NCI-H1048 (cell line): ENCODE measurements around the gene MYADML2.
A peak's percentile ranks its signal among the peaks of the same experiment; 100 is the strongest.

Experiments
- DNase-seq: peaks from one replicate; lab custom pipeline; 2025; lab: John Stamatoyannopoulos, UW

MYADML2 gene

DNA sequence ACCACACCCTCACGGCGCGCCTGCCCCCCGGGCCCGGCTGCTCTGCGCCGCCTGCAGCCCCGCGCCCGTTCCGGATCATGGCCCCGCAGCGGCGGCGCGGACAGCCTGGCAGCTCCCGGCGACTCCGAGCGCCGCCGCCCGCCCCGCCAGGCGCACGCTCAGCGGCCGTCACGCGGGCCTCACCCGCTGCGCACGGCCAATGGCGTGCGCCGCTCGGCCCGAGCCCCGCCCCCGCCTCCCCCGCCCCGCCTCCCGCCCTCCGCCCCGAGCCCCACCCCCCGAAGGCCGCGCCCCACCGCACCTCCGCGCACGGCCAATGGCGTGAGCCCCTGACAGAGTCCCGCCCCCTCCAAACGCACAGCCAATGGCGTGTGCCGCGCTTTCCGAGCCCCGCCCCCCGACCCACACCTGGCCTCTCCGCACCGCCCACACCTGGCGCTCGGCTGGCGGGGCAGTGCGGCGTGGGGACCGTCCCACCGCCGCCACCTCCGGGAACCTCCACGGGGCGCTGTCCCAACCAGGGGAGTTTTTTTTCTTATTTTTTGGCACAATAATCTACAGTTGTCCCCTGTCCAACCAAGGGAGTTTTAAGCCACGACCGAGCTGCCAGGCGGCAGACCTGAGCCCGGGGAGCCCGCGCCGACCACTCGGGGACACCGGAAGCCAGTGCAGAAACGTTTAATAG, 35.6 kb downstream of the MYADML2 start, which contains the start of gene PCYT2:
PCYT2 (minus strand) TSS at position 123 of the 685 bp plus-strand sequence; CDS start at position 79, 44 bp downstream.
- DNase-seq: peak; percentile 80

DNA sequence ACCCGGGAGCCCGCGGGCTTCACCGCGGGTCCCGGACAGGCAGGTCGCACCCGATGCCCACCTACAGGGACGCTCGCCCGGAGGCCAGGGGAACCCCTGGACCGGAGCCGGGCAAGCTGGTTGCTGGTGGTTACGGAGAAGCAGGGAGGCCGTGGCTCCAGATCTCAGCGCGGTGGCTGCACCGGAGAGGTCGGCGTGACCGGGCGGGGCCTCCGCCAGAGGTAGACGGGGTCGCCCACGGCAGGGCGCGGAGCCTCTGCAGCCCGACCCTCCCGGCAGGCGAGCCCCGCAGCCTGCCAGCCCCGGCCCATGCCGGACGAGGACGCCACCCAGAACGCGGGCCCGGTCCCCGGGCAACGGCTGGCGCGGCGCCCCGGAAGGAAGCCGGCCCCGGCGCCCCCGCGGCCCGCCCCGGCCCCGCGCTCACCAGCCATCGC, 36.2 kb downstream of the MYADML2 start:
- no peak for DNase-seq

DNA sequence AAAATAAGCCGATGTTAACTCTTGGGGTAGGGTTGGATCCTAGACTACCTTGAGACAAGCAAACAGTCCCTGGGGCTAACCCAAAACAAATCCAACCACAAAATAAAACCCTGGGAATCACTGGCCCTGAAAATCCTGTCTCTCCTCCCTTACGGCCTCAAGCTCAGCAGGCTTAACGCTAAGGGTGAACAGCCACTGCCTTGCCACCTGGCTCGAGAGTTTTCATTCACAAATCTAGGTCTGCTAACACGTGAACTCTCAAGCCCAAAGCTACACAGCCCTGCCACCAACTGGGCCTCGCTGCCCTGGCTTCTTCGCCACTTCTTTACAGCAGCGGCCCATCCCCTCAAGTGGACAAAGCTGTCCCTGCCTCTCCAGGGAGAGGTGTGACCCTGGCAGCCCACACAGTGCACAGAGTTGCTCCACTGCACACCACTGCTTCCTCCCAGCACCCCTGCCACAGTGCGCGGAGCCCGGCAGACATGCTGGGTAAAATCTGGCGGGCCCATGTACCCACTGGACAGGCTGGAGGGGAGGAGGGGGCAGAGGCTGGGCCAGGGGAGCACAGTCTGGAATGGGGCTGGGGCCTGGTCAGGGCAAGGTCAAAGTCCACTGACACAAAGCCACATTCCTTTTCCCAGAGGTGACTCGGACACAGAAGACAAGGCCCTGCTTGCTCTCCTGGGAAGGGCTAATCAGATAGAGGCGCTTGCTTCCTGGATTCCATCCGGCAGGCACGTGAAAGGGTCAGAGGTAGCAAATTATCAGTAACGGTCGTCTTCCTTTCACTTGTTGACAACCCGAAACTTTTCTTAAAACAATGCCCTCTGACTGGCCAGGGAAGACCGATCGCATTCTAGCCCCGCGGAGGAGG, 36.8 kb downstream of the MYADML2 start:
- no peak for DNase-seq

DNA sequence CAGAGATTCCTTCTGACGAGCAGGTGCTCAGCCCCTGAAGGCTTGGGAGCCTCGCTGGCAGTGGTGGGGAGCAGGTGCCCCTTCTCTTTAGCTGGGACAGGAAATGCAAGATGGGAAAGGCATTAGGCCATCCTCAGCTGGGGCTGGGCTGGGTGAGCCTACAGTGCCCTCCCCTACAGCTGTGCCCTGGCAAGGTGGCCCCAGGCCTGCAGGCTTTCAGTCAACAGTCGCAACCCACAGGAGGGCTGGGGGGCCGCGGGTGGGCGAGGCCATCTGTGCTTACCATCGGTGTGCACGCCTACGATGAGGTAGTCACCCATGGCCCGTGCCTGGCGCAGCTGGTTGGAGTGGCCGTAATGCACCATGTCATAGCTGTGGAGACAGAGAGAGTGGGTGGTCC, 37.8 kb downstream of the MYADML2 start:
- no peak for DNase-seq

DNA sequence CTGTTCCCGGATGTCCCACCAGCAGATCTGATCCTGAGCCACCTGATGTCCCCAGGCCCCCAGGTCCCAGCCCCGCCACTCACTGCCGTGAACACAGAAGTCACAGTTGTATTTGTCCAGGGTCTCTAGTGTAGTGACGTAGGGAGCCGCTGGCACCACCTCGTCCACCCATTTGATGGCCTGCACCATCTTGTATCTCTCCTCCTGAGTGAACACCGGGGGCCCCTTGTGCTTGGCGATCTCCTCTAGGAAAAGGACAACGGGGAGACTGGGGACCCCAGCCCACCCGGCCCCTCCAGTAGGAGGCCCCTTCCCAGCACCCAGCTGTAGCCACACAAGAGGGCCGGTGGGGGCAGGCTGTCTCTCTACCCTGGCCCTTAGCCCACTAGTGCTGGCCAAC, 38.2 kb downstream of the MYADML2 start:
- no peak for DNase-seq

DNA sequence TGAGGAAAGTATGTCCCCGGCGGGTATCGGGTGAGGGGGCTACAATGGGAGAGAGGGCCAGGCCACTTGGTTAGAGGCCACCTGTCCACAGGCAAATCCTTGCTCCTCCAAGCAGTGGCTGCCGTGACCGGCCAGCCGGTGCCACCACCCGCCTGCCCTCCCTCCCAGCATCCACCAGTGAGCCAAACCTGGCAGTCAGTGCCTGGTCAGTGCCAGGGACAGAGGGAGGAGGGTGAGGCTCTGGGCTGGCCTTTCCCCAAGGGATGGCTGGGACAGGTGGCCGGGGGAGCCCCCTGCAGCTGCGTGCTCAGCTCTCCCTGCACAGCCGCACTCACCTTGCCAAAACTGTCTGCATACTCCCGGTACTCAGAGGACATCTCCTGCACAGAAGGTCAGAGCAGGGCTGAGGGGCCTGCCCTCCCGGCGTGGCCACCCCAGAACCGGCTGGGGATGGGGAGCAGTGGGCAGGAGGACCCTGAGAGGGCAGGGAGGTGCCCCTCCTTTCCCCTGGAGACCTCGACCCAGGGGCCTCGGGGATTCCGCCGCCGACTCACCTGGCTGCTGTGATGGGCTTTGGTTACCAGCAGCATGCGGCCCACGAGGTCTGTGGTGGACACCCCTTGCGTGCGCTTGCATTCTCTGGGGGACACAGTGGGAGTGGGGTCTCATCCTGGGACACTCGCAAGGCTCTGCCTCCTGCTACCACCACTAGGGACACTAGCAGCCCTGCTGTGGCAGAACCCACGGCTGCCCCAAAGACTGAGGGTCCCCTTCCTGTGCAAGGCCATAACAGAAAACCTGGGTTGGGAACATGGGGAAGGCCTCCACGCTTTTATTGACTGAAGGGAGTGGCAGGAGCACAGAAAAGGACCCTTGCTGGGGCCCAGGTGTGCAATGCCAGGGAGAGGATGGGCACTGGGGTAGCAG, 39.6 kb downstream of the MYADML2 start:
- no peak for DNase-seq

DNA sequence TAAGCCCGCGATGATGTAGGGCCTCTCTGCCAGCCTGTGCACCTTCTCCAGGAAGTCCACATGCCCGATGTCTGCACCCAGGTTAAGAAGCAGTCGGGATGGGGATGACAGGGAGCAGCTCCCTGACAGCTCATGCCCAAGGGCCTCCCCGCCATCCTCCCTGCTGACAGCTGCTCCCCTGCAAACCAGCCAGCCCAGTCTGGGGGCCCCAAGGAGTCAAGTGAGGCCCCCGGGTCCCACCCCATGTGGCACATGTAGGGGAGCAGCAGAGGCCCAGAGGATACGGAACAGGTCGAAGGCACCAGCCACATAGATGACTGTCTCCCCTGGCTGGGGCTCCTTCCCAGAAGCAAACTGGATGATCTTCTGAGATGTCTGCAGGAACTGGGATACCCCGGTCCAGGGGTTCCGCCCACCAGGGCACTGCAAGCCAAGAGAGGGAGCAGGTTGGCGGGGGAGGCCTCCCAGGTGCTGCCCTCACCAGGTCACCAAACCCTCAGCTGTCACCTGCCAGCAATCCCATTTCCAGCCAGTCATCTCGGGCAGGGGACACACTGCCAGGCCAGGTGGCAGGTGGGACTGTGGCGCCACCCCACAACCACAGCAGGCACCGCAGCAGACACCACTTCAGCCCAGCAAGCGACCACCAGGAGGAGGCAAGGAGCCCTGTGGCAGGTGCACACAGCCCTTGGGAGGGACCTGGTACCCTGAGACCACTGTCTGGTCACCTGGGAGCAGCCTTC, 40.4 kb downstream of the MYADML2 start:
- no peak for DNase-seq

DNA sequence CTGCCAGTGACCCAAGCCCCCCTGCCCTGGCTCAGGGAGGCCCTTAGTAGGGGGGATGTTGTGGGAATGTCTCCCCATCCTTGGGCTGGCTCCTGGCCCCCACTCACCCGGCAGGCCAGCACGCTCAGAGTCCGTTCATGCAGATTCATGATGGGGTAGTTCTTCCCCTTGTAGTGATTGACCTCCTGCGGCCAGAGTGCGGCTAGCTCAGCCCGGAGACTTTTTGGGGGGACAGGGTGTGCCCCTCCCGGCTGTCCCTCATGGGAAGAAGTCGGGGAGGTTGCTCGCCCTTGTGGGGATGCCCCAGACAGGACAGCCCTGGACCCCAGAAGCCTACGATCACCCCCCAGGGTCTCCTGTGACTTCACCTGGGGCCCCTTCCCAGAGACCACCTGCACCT, 41.0 kb downstream of the MYADML2 start:
- no peak for DNase-seq

DNA sequence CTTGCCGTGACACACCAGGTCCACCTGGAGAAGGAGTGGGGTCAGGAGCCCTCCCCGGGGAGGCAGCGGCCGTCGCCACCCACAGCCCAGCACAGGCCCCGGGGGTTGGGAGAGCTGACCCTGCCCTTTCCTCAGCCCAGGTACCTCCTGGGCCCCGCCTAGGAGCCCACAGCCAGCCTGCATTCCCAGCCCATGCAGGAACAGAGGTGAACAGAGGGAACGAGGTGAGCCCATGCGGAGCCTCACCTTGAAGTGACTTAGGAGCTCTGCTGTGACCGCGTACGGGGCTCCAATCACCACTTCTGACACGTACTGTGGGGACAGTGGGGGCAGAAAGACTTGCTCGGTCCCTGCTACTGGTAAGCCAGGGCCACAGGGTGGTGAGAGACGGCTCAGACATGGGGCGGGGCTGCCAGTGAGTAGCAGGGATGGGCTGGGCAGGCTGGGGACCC, 41.6 kb downstream of the MYADML2 start:
- no peak for DNase-seq

DNA sequence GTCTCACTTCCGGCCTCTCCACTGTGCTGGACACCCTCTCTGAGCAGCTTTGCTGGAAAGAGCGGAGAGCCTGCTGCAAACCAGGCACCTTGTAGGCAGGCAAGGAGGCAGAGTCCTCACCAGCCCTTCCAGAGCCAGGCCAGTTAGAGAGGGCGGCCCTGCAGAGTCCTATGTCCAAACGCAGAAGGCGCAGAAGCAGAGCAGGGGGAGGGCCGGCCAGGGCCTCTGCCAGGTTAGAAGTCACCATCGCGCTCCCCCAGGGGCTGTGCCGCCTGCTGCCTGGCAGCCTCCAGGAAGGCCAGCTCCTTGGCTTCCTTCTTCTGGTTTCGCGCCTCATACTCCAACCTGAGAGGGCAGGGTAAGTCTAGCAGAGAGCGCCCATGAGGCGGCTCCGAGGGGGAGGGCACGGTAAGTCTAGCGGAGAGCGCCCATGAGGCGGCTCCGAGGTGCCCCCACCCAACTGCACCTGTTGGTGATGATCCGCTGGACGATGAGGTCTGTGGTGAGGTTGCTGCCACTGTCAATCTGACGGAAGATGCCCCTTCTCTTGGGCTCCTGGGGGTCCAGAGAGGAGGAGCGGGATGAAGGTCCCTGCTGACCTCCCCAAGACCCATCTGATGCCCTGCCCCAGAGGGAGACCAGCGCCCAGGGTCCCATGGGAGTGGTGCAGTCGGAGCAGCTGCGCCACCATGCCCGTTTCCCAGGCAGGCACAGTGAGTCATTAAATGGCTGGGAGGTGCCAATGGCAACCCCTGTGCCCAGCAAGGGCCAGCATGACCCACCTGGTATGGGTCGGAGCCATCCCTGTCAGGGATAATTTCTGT, 42.2 kb downstream of the MYADML2 start:
- no peak for DNase-seq

DNA sequence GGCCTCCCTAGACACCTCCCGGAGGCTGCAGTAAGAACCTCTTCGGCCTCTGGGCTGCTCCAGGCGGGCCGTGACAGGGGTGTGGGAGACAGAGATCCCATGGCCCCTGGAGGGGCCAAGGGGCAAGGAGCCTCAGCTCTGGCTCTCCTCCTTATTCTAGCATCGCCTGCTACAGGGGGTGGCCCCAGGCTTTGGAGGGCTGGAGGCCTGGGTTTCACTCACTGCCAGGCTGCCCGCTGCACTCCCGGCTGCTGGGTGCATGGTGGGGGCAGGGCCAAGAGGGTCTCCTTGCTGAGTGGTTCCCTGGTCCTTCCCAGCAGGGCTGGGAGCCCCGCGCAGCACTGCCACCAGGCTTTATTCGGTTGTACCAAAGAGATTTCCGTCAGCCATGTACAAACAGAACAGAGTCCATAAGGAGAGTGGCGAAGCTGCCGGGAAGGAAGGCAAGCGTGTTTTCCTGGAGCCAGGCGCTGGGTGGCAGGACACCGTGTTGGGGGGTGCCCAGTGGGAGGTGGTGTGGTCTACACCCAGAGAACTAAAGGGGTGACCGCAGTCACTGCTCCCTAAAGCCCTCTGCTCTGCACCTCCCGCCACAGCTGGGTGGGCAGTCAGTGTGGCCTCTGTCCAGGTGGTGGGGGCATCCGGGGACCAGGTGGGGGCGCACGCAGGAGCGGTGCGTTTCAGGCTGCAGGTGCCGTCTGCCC, 43.0 kb downstream of the MYADML2 start:
- no peak for DNase-seq

DNA sequence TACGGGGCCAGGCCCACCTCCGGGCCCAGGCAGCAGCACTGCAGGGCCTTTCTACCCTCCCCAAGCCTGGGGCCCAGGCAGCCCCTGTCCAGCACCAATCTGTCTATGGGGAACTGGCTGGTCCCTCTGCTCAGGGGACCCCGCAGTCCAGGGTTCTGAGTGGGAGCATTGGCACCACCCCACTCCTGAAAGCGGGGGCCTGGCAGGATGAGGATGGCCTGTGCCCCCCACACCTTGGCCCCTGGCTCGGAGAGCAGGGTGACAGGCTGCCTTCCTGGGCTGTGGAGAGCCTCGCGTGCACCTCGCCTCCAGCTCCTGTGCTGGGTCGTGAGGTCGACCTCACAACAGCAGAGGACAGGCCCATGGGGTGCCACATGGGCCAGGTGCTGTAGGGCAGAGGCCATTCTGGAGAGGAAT, 43.6 kb downstream of the MYADML2 start:
- no peak for DNase-seq

DNA sequence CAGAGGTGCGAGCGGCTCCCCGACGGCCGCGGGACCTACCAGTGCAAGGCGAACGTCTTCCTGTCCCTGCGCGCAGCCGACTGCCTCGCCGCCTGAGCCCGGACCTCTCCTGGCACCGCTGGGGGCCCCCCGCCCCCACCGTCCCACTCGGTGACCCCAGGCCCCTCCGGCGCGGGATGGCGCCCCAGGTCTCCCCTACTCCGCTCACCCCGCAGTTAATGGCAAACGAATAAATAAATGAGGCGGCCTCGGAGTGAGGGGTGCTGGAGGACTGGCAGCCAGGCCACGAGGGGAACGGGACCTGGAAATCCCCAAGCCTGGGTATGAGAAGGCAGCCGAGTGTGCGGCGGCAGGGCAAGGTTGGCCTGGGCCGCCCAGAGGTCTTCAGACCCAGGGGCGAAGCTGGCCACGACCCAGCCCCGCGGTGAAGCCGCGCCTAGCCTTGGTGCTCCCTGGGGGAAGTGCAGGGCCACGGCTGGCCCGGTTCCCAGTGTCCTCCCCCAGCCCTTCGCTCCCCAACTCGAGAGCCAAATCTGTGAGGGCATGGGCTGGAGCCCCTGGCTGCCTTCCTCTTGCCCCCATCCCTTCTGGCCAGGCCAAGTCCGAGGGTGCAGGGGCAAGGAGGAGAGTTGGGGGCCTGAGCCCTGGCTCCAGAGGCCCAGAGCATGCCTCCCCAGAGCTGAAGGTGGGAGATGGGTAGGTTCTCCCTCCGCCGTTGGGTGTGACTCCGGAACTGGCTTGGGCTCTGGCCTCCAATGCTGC, 44.2 kb downstream of the MYADML2 start:
- DNase-seq: no peak

DNA sequence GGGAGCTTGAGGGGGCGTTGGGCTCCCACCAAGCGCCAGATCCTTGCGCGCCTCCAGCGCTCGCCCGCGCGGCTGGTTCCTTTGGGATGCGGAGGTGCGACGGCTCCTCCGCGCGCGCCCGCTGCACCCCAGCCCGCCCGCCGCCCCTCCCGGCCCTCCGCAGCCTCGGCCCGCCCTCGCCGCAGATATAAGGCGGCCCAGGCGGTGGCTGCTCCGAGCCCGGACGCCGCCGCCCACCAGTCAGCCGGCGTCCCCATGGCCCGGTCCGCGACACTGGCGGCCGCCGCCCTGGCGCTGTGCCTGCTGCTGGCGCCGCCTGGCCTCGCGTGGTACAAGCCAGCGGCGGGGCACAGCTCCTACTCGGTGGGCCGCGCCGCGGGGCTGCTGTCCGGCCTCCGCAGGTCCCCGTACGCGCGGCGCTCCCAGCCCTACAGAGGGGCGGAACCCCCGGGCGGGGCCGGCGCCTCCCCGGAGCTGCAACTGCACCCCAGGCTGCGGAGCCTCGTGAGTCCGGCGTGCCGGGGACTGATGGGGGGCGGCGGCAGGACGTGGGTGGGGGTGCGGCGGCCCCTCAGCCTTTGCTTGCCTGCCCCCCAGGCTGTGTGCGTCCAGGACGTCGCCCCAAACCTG, 44.9 kb downstream of the MYADML2 start, which contains the start of gene NPB:
NPB (plus strand) TSS at position 216 of the 630 bp plus-strand sequence; CDS start at position 256, 40 bp downstream.
- no peak for DNase-seq

DNA sequence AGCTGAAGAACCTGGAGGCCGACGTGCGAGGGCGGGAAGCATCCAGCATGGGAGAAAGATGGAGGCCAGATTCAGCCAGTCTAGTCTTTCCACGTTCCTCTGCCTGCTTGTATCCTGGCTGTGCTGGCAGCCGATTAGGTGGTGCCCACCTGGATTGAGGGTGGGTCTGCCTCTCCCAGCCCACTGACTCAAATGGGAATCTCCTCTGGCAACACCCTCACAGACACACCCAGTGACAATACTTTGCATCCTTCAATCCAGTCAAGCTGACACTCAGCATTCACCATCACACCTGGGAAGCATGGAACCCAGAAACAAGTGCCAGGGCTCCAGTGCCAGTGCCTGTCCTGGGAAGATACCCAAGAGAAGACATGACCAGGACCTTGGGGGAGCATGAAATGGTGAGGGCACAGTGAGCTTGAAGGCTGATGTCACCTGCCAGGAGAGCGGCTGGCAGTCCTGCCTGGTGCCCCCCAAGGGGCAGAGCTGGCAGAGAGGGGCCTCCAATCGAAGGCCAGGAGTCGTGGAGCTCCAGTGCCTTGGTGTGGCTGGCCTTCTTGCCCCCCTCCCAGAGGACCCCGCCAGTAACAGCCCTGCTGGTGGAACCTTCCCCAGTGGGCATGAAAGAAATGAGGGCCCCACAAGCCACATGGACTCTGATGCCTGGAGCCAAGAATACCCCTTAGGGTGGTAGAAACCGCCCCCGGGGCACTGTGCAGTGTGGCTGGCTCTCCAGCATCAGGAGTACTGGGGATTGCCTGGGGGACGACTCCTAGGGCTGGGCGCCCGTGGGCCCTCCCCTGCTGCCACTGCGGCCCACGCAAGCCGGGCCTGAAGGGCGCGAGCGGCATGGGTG, 45.6 kb downstream of the MYADML2 start:
- no peak for DNase-seq

DNA sequence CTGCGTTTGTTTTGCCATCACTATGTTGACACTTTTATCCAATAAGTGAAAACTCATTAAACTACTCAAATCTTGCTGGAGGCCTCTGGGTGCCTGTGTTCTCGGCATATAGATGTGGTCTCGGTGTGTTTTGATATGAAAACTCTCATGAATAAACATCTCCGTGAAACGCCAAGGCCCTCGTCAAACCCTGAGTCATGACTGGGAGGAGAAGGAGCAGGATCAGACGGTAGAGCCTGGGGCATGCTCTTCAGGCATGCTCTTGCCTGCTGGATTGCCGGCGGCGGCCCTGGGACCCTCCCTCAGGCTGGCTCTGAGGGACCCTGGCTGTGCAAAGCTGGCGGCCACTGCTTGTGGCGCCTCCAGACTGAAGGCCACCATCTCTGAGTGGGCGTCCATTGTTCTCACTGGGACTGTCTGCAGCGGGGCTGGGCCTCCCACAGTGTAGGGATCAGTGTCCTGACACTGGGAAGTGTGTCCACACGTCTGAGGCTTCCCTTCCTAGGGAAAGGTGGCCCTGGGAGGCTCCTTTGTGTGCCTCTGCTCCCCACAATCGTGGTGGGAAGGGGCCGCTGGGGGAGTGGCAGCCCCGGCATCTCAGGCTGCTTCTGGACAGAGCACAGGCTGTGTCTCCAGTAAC, 46.7 kb downstream of the MYADML2 start:
- DNase-seq: no peak
